LNCAP (cell line): ENCODE measurements around the gene PRRC1.

Experiments used
- TF ChIP-seq, protein P1 (sequence below): fragments of 450-650 bp; IDR thresholded peaks from 2 replicates; pipeline ENCODE4 v1.5.1; 2017; ENCODE audit warnings: mild to moderate bottlenecking

The PRRC1 gene

DNA sequence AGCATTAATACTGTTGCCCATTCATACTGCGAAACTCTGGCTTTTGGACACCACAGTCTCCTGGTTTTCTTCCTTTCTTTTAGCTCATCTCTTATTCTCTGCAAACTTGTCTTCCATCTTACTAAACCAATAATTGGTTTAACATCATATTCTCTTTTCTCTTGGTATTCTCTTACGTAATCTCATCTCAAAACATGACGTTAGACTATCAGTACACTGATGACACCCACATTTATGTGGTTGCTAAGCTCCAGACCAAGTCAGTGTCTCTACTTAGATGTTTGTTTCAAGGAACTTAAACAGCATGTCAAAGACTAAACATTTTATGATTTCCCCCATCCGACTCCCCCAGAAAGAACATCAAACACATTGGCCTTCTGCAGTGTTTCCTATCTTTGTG, 2.1 kb downstream of the PRRC1 start:
- TF ChIP-seq, protein P1, sequence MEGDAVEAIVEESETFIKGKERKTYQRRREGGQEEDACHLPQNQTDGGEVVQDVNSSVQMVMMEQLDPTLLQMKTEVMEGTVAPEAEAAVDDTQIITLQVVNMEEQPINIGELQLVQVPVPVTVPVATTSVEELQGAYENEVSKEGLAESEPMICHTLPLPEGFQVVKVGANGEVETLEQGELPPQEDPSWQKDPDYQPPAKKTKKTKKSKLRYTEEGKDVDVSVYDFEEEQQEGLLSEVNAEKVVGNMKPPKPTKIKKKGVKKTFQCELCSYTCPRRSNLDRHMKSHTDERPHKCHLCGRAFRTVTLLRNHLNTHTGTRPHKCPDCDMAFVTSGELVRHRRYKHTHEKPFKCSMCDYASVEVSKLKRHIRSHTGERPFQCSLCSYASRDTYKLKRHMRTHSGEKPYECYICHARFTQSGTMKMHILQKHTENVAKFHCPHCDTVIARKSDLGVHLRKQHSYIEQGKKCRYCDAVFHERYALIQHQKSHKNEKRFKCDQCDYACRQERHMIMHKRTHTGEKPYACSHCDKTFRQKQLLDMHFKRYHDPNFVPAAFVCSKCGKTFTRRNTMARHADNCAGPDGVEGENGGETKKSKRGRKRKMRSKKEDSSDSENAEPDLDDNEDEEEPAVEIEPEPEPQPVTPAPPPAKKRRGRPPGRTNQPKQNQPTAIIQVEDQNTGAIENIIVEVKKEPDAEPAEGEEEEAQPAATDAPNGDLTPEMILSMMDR: no peak

DNA sequence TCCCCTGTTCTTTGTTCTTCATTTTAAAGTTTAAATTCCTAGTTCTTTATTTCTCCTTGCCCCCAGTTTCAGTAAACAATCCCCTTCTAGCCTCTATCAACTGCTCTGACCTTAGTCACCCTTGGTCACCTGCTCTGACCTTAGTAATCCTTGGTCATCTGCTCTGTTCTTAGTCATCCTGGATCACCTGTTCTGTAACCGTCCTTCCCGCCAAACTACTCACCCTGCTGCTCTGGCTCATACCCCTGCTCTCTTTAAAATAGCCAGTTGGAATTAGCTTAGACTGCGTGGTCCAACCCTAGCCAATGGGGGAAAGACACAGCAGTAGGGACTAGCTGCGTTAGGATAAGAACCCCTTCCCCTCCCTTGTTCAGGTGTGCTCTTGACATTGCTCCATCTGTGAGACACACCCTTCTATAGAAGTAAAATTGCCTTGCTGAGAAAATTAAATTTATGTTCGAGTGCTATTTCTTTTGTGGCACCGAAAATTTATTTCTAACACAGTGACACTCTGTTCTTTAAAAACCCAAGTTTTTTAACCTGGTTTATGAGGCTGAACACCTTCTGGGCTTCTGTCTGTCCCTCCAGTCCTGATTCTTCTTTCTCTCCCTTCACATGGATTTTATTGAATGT, 3.8 kb downstream of the PRRC1 start:
- TF ChIP-seq, protein P1: no peak

DNA sequence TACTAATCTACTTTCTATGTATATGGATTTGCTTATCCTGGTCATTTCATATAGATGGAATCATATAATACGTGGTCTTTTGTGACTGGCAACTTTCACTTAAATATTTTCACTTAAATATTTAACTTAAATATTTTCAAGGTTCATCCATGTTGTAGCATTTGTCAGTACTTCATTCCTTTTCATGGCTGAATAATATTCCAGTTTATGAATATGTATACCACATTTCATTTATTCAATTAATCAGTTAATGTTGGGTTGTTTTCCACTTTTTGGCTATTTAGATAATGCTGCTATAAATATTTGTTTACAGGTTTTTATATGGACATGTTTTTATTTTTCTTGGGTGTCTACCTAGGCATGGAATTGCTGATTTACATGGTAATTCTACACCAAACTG, 7.7 kb downstream of the PRRC1 start:
- TF ChIP-seq, protein P1: no peak

DNA sequence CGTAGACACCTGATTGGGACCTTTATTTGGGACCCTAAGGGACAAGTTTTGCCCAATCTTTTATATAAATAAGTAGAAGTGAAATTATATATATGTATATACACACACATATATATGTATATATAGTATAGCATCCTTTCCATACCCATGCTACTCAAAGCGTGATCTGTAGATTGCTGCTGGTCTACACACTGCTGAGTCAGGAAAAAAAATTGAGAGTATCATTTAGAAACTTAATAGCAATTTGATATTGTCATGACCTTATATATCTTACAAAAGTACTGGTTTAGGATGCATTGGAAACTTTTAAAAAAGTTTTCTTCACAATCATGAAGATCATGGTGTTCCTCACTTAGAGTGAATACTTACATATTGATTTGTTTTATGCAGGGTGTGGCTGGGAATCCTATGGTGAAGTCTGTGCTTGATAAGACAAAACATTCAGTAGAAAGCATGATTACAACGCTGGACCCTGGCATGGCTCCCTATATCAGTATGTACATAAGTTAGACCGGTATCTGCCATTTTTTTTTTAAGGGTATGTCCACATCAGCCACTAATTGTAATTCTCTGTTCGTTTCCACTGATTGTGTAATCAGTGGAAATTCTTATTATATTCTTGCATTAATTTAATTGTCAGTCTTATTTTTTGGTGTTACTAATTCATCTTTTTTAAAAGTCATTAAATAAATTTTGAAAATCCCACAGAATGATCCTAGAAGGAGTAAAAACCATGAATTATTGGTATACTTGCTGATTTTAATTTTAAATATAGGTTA, 12.7 kb downstream of the PRRC1 start:
- TF ChIP-seq, protein P1: no peak

DNA sequence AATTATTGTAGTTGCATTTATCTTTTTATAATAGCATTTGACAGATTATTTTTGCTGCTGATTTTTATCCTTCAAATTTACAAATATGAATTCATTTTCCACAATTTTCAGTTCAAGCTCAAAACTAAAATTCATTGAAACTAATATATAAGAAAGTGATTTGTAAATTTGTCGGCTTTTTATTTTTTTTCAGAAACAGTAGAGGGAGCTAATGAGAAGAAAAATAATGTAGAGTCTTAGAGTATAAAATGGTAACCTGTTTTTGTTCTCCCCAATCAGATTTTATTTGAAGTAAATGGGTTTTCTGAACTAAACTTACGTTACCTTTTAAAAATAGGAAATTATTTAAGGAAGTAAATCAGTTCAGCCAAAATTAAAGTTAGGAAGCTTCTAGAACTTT, 19.2 kb downstream of the PRRC1 start:
- TF ChIP-seq, protein P1: peak; percentile 59

DNA sequence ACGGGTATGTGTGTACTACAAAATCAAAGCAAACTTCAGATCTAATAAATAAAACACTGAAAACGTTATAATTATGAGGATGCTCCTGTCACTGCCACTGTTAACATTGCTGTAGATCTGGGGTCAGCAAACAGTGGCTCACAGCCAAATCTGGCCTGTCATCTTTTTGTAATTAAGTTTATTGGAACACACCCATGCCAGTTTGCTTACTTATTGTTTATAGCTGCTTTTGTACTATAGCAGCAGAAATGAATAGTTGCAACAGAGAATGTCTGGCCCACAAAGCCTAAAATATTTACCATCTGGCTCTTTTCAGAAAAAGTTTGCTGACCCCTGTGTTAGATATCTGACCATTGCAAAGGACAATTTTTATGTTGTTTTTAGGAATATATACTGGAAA, 32.1 kb downstream of the PRRC1 start:
- TF ChIP-seq, protein P1: no peak

DNA sequence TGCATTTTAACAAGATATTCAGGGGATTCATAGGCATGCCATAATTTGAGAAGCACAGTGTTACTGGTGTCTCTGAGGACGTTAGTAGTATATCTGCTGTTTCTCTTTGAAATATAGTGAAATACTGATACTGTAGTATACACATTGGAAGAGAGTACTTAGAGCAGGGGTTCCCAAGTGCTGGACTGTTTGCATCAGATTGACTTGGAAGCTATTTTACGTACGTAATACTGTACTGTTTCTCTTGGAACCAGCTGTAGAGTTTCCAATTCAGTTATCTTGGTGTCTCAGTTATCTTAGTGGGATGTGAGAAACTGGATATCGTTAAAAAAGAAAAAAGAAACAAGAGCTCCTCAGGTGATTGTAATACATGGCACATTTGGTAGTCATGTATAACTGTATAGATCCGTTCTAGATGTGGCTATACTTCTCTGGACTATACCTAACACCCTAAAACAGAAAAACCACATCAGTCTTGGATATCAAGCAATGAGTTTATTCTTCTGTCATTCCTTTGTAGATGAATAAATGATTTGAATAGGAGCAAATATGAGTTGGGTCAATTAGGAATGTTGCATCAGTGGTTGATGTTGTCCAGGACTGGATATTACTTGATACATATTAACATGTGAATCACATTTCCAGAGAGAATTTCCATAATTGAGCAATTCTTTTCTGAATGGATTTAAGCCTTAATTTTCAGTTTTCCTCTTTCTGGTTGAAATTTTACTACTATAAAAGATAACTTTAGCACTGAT, 33.4 kb downstream of the PRRC1 start:
- TF ChIP-seq, protein P1: no peak
